Neuronal stem cell (in vitro differentiated cells): ENCODE measurements around the gene ARHGEF37.

Experiments
- DNase-seq: peaks from one replicate; pipeline ENCODE4 v3.0.0-alpha.2; 2013; ENCODE audit warnings: low spot score
- H2AFZ ChIP-seq: one replicate; pipeline ENCODE4 v1.6.1; 2013; ENCODE audit warnings: mild to moderate bottlenecking, low read length, inconsistent platforms
- H2AK5ac ChIP-seq: 2 replicates; pipeline ENCODE4 v1.6.1; 2013; ENCODE audit warnings: low read depth, mild to moderate bottlenecking, inconsistent platforms, low read length, moderate library complexity, mixed read lengths
- H2BK120ac ChIP-seq: 2 replicates; pipeline ENCODE4 v1.6.1; 2013; ENCODE audit warnings: low read depth, mild to moderate bottlenecking, inconsistent platforms, low read length, moderate library complexity, mixed read lengths
- H2BK12ac ChIP-seq: one replicate; pipeline ENCODE4 v1.6.1; 2013; ENCODE audit warnings: low read length, inconsistent platforms
- H2BK15ac ChIP-seq: 2 replicates; pipeline ENCODE4 v1.6.1; 2013; ENCODE audit warnings: mild to moderate bottlenecking, low read length, inconsistent platforms, mixed read lengths
- H2BK5ac ChIP-seq: one replicate; pipeline ENCODE4 v1.6.1; 2013; ENCODE audit warnings: inconsistent platforms, mild to moderate bottlenecking, low read length, moderate library complexity
- H3K14ac ChIP-seq: one replicate; pipeline ENCODE4 v1.6.1; 2013; ENCODE audit warnings: low read length, inconsistent platforms
- H3K18ac ChIP-seq: 2 replicates; pipeline ENCODE4 v1.6.1; 2013; ENCODE audit warnings: low read length, inconsistent platforms
- H3K23ac ChIP-seq: 2 replicates; pipeline ENCODE4 v1.6.1; 2013; ENCODE audit warnings: low read depth, mild to moderate bottlenecking, mixed read lengths, low read length, inconsistent platforms; ENCODE audit not compliant: poor library complexity
- H3K27ac ChIP-seq: replicated peaks from 3 replicates; pipeline ENCODE4 v1.5.1; 2013; ENCODE audit warnings: low read length, inconsistent platforms
- H3K27me3 ChIP-seq, 3 experiments: 2 replicates each; pipeline ENCODE4 v1.6.1; 2013; ENCODE audit warnings: low read length in 3 of 3, mild to moderate bottlenecking in 2 of 3, inconsistent platforms in 1 of 3, low read depth in 1 of 3, mixed read lengths in 1 of 3, moderate library complexity in 1 of 3; ENCODE audit not compliant: control insufficient read depth in 3 of 3, insufficient read depth in 3 of 3
- H3K36me3 ChIP-seq, 2 donors: replicated peaks in 1 of 2; 2 replicates each; pipeline ENCODE4 v1.6.1; 2013; ENCODE audit warnings: low read length in 2 of 2; ENCODE audit not compliant: control insufficient read depth in 2 of 2, insufficient read depth in 2 of 2
- H3K4ac ChIP-seq: 2 replicates; pipeline ENCODE4 v1.6.1; 2013; ENCODE audit warnings: inconsistent platforms, mild to moderate bottlenecking, low read length, moderate library complexity
- H3K4me1 ChIP-seq, 2 donors: 1 replicate in 1 of 2; 2 replicates in 1 of 2; pipeline ENCODE4 v1.6.1; 2013; ENCODE audit warnings: low read length in 2 of 2, low read depth in 1 of 2; ENCODE audit not compliant: control insufficient read depth in 2 of 2, insufficient read depth in 1 of 2
- H3K4me2 ChIP-seq: one replicate; pipeline ENCODE4 v1.6.1; 2013; ENCODE audit warnings: mild to moderate bottlenecking, low read length, inconsistent platforms; ENCODE audit not compliant: insufficient read depth, poor library complexity, severe bottlenecking
- H3K4me3 ChIP-seq, 2 donors: 2 replicates each; pipeline ENCODE4 v1.5.1; 2013; ENCODE audit warnings: low read length in 2 of 2, mild to moderate bottlenecking in 2 of 2, inconsistent platforms in 1 of 2, moderate library complexity in 1 of 2
- H3K79me1 ChIP-seq: one replicate; pipeline ENCODE4 v1.6.1; 2013; ENCODE audit warnings: low read depth, mild to moderate bottlenecking, inconsistent platforms, low read length, moderate library complexity
- H3K9ac ChIP-seq: one replicate; pipeline ENCODE4 v1.6.1; 2013; ENCODE audit warnings: mild to moderate bottlenecking, low read depth, low read length, inconsistent platforms; ENCODE audit not compliant: poor library complexity
- H3K9me3 ChIP-seq, 2 donors: replicated peaks in 1 of 2; 2 replicates each; pipeline versions ENCODE3 to v1.6.1; 2013; ENCODE audit warnings: low read length in 2 of 2, mild to moderate bottlenecking in 2 of 2, inconsistent platforms in 1 of 2, low read depth in 1 of 2, mixed read lengths in 1 of 2, moderate library complexity in 1 of 2; ENCODE audit not compliant: control insufficient read depth in 2 of 2, insufficient read depth in 1 of 2
- H4K8ac ChIP-seq: one replicate; pipeline ENCODE4 v1.6.1; 2013; ENCODE audit warnings: low read depth, mild to moderate bottlenecking, inconsistent platforms, low read length, moderate library complexity
- H4K91ac ChIP-seq: one replicate; pipeline ENCODE4 v1.6.1; 2013; ENCODE audit warnings: low read length, low read depth, mild to moderate bottlenecking, inconsistent platforms; ENCODE audit not compliant: poor library complexity
- WGBS, 2 donors: extraction: QIAGEN DNeasy Blood & Tissue Kit; methylation state at CpG; one replicate each; pipeline ENCODE4 v1.1.7; 2013; ENCODE audit warnings: missing lambda C conversion rate in 2 of 2, mixed read lengths in 1 of 2; ENCODE audit not compliant: insufficient read length in 2 of 2, insufficient replicate concordance in 1 of 2; ENCODE audit errors: extremely low coverage in 2 of 2; 5-methylcytosine and 5-hydroxymethylcytosine counted together

The ARHGEF37 gene

DNA sequence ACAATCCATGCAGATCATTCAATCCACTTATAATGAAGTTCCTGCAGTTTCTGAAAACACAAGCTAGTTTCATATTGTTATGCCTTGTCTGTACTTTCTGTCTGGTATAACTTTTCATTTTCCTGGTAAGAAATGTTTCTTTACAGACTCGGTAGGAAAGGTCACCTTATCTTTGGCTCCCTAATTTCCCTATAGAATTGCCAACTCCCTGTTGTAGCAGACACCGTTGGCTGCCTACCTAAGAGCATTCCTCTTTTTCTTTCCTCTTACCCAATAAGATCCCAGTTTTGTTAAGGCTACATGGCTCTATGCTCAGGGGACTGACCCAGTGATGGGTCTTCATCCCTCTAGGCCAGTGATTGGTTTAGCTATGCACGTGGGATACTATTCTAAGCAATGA lies 6.2 kb upstream of the ARHGEF37 start:
- no peak overlapping the region for H2AFZ ChIP-seq
- no peak for DNase-seq
- H3K27me3 ChIP-seq, result no peaks in the 10 kb centered on the region
- H3K36me3 ChIP-seq, result no peaks in the 10 kb centered on the region
- H3K4ac ChIP-seq, result no peak overlapping the region
- H3K9ac ChIP-seq, result no peak overlapping the region
- H3K4me2 ChIP-seq, result no peak overlapping the region
- no peak overlapping the region for H3K14ac ChIP-seq
- H4K8ac ChIP-seq, result no peak overlapping the region
- no peaks in the 10 kb centered on the region for H3K4me1 ChIP-seq
- H2BK12ac ChIP-seq, result no peak overlapping the region
- H4K91ac ChIP-seq, result no peak overlapping the region
- H2AK5ac ChIP-seq, result no peak overlapping the region
- no peak overlapping the region for H3K23ac ChIP-seq
- no peaks in the 10 kb centered on the region for H3K79me1 ChIP-seq
- WGBS, 2 donors, result no CpG with 5 or more reads among the region's 3 CpGs
- H3K4me3 ChIP-seq, result no peak overlapping the region
- no peak overlapping the region for H2BK15ac ChIP-seq
- H3K9me3 ChIP-seq, result no peaks in the 10 kb centered on the region
- H3K18ac ChIP-seq, result no peak overlapping the region
- H2BK120ac ChIP-seq, result no peak overlapping the region
- H2BK5ac ChIP-seq, result no peak overlapping the region
- H3K27ac ChIP-seq, result no peak overlapping the region

- Histone ChIP-seq H3K14ac (no peak overlapping the region), H4K8ac (no peak overlapping the region), H3K4me2 (no peak overlapping the region), H2BK15ac (no peak overlapping the region), H2AK5ac (no peak overlapping the region), H3K4me1 (peaks cover 0 to 3% of the 10 kb centered on the region in 2 donors), H3K18ac (no peak overlapping the region), H3K27ac (no peak overlapping the region), H3K79me1 (no peaks in the 10 kb centered on the region), H2BK12ac (no peak overlapping the region), H3K4me3 (no peak overlapping the region), H3K27me3 (peaks cover 0 to 6% (median 0%) of the 10 kb centered on the region in 3 experiments), H2BK5ac (no peak overlapping the region), H2AFZ (no peak overlapping the region), H3K36me3 (no peaks in the 10 kb centered on the region), H3K23ac (no peak overlapping the region), H4K91ac (no peak overlapping the region), H3K9me3 (no peaks in the 10 kb centered on the region), H3K9ac (no peak overlapping the region), H3K4ac (no peak overlapping the region), H2BK120ac (no peak overlapping the region)
- no CpG with 5 or more reads among the region's 3 CpGs for WGBS, 2 donors
- no peak for DNase-seq
Measured at GRCh38 chr5:149576021-149576420, 5.3 kb upstream of the ARHGEF37 start.

DNA sequence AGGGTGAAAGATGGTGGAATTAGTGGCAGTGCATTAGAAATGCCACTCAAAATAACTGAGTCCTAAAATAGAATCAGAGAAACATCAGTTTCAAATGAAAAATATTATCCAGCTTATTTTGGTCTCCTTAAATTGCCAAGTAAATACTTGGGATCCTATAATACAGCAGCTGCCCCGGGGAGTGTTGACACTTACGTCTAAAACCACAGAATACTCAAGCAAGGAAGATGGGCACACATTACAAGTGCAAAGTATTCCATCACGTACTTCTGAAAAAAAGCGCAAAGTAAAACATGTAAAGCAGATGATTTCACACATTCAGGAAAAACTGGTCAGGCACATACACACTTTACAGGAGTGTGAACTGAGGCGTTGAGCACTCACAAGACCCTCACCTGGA lies 2.4 kb upstream of the ARHGEF37 start:
- H3K9me3 ChIP-seq, result no peaks in the 10 kb centered on the region
- no peak overlapping the region for H3K23ac ChIP-seq
- no peaks in the 10 kb centered on the region for H3K79me1 ChIP-seq
- no peak overlapping the region for H3K27ac ChIP-seq
- no peak overlapping the region for H4K91ac ChIP-seq
- H2AFZ ChIP-seq, result no peak overlapping the region
- no peak overlapping the region for H3K4ac ChIP-seq
- H3K9ac ChIP-seq, result no peak overlapping the region
- H2AK5ac ChIP-seq, result no peak overlapping the region
- no peak overlapping the region for H3K14ac ChIP-seq
- H3K18ac ChIP-seq, result no peak overlapping the region
- H2BK120ac ChIP-seq, result no peak overlapping the region
- H3K4me1 ChIP-seq, result peaks cover 8 to 9% of the 10 kb centered on the region in 2 donors
- H3K27me3 ChIP-seq, result peaks cover 0 to 6% (median 0%) of the 10 kb centered on the region in 3 experiments
- H2BK15ac ChIP-seq, result no peak overlapping the region
- H3K36me3 ChIP-seq, result no peaks in the 10 kb centered on the region
- H3K4me3 ChIP-seq, result no peak overlapping the region
- no peak for DNase-seq
- H4K8ac ChIP-seq, result no peak overlapping the region
- H2BK5ac ChIP-seq, result no peak overlapping the region
- no peak overlapping the region for H2BK12ac ChIP-seq
- no CpG with 5 or more reads among the region's 5 CpGs for WGBS, 2 donors
- H3K4me2 ChIP-seq, result no peak overlapping the region

DNA sequence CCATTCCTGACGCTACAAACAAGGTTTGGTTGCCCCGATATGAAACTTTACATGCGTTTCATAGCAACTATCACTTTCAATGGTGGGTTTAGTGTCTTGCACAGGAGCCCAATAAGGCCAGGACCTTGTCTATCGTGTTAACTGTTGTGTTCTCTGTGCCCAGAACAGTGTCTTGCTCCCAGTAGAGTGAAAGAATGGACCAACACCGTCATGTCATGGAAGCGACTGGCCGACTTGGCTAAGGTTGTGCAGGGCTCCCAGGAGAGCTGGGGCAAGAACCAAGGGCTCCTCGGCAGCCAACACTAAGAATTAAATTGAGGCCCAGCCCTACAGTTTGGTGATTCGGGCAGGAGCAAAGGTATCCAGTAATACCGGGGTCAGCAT lies 498 bp upstream of the ARHGEF37 start:
- Histone ChIP-seq H2AK5ac (no peak overlapping the region), H3K4ac (no peak overlapping the region), H4K8ac (no peak overlapping the region), H3K36me3 (no peaks in the 10 kb centered on the region), H2BK5ac (peak overlapping the region; percentile 20), H2BK120ac (no peak overlapping the region), H3K4me2 (peak overlapping the region; percentile 94), H3K27ac (no peak overlapping the region), H2AFZ (peak overlapping the region; percentile 88), H3K79me1 (no peaks in the 10 kb centered on the region), H3K4me1 (peaks cover 8 to 9% of the 10 kb centered on the region in 2 donors), H2BK15ac (no peak overlapping the region), H3K4me3 (peak overlapping the region; percentile 20 to 45), H3K14ac (no peak overlapping the region), H3K27me3 (peaks cover 0 to 6% (median 0%) of the 10 kb centered on the region in 3 experiments), H3K23ac (no peak overlapping the region), H4K91ac (no peak overlapping the region), H2BK12ac (no peak overlapping the region), H3K9ac (no peak overlapping the region), H3K9me3 (no peaks in the 10 kb centered on the region), H3K18ac (peak overlapping the region; percentile 65)
- DNase-seq, result no peak
- WGBS, 2 donors, result no CpG with 5 or more reads among the region's 10 CpGs
